ENCODE results near the gene E2F7.

DNA sequence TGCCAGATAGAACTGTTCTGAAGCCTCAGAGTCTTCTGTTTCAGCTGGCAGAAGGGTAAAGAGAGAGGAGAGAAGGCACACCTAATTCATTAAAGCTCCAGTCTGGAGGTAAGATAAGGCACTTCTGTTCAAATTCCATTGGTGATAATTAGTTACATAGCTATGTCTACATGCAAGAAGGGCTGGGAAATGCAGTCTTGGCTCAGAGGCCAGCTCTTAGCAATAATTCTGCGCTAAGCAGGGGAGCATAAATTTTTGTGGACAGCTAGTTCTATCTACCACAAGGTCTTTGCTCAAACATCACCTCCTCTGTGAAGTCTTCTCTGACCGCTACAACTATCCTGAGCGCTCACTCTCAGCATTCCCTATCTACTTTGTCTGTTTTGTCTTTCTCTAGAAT lies 14.3 kb upstream of the E2F7 start:
- TF ChIP-seq POLR2AphosphoS5 (IDR thresholded peaks at IDR 0.05; ENCODE audit: borderline replicate concordance, low read depth, low read length) (no peak), EZH2 (IDR thresholded peaks at IDR 0.05) (no peak), FOXP2 (optimal IDR thresholded peaks at IDR 0.05; ENCODE audit: control extremely low read depth, extremely low read length, insufficient read depth) (no peak)
